Renal cortical epithelial cell (primary cell): ENCODE measurements around the gene TFB2M. TPM values are rescaled to one million over a fixed set of nuclear protein-coding genes. Genes with fewer than 3 reads are reported as not detected.

Experiments used
- DNase-seq: peaks from one replicate; pipeline ENCODE4 v3.0.0-alpha.2; 2011; ENCODE audit warnings: low read depth
- total RNA-seq: library from RNA; depleted of rRNA; stranded (reverse); fragments of >200 nt; gene quantifications from 2 replicates; pipeline ENCODE4 v1.2.3, GENCODE V29; 2014

TFB2M gene
- total RNA-seq, 1 donor from 2014 or later, result 20.8 TPM

GRCh38 chr1:246554201-246554600 lies 11.9 kb downstream of the TFB2M start:
- no peak for DNase-seq

- DNase-seq, result no peak
Observed at GRCh38 chr1:246552110-246552509, 14.0 kb downstream of the TFB2M start.

- DNase-seq, result no peak
Observed at GRCh38 chr1:246550402-246550801, 15.7 kb downstream of the TFB2M start.

GRCh38 chr1:246549665-246550064 lies 16.4 kb downstream of the TFB2M start:
- no peak for DNase-seq

- no peak for DNase-seq
Observed at GRCh38 chr1:246544001-246544400, 22.1 kb downstream of the TFB2M start.

DNA sequence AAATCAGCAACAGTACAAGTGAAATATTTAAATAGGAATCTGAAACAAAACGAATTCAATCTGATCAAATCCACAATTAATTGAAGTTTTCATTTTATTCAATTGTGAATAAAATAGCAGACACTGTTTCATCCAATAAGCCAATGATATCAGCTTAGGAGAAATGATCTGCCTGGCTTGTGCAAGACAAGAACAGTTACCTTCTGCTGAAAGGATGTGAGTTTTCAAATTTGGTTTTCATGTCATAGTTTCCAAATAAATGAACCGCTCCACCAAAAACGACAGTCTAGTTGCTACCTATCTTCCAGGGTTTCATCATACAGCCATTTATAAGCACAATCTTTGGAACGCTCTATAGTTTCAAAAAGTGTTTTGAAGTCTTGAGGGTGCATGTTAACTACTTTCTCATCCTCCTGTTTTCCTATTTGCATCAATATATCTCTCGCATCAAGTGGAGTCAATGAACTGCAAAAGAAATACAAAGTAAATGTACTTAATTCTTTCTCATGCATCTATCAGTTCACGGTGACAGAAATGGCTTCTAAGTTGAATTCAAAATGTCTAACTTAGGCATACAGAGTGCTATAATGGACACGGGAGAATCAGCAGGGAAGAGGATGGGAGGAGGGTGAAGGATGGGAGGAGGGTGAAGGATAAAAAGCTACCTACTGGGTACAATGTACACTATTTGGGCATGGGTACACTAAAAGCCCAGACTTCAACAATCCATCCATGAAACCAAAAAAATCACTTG lies 25.1 kb downstream of the TFB2M start:
- DNase-seq, result no peak

- no peak for DNase-seq
Observed at GRCh38 chr1:246537887-246538286, 28.2 kb downstream of the TFB2M start.

GRCh38 chr1:246537441-246537840 lies 28.6 kb downstream of the TFB2M start:
- DNase-seq, result no peak

DNA sequence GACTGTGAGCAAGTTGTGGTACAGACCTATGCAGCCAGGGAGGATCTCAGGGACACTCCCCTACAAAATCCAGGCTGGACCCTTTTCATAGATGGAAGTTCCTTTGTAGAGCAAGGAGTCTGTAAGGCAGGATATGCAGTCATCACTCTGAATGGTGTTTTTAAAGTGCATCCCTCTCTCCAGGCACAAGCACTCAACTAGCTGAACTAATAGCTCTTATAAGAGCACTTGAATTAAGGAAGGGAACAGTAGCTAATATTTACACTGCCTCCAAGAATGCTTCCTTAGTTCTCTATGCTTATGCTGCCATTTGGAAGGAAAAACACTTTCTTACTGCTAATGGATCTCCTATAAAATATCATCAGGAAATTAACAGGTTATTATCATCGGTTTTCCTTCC lies 31.9 kb downstream of the TFB2M start:
- no peak for DNase-seq

DNA sequence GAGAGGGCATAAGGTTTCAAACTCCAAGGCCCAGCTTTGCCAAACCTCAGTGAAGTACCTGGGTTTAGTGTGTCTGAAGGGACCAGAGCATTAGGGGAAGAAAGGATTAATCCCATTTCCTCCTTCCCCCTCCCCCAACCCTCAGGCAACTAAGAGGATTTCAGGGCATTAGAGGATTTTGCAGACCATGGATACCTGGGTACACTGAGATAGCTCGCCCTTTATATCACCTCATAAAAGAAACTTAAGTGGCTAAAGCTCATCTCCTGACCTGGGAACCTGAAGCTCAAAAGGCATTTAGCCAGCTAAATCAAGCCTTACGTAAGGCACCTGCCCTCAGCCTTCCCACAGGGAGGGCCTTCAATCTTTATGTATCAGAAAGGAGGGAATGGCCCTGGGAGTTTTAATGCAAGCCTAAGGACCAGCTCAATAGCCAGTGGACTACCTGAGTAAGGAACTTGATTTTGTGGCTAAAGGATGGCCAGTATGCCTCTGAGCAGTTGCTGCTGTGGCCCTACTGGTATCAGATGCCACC lies 32.6 kb downstream of the TFB2M start:
- no peak for DNase-seq

DNA sequence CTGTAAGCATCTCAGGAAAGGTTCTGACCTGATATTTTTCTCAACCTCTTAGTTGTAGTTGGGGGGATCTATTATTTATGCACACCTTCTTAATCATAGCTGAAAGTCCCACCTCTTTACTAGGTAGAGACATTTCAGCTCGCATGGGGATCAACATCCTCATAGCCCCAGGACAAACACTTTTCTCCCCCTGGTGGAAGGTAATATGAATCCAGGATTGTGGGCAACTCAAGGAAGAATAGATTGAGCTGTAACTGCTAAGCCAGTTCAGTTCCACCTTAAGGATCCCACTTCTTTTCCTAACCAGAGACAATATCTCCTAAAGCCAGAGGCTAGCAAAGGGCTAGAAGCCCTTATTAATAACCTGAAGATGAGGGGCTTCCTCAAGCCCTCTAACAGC lies 33.5 kb downstream of the TFB2M start:
- DNase-seq, result no peak

DNA sequence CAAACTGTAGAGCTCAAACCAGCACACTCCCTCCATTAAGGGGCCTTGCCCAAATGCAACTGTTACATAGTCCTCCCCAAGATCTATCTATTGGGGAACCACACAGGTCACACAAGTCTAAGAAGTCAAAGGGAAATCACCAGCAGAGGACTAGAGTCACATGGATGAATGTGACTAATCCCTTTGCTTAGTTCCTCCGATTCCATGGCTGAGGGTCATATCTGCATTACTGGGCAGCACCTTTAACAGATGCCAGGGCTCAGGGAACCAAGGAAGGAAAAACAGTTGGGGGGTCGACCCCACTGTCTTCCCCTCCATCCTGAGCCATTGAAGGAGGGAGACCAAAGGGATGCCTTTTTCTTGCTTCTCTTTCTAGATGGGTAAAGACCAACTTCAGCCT lies 35.6 kb downstream of the TFB2M start:
- DNase-seq, result no peak

DNA sequence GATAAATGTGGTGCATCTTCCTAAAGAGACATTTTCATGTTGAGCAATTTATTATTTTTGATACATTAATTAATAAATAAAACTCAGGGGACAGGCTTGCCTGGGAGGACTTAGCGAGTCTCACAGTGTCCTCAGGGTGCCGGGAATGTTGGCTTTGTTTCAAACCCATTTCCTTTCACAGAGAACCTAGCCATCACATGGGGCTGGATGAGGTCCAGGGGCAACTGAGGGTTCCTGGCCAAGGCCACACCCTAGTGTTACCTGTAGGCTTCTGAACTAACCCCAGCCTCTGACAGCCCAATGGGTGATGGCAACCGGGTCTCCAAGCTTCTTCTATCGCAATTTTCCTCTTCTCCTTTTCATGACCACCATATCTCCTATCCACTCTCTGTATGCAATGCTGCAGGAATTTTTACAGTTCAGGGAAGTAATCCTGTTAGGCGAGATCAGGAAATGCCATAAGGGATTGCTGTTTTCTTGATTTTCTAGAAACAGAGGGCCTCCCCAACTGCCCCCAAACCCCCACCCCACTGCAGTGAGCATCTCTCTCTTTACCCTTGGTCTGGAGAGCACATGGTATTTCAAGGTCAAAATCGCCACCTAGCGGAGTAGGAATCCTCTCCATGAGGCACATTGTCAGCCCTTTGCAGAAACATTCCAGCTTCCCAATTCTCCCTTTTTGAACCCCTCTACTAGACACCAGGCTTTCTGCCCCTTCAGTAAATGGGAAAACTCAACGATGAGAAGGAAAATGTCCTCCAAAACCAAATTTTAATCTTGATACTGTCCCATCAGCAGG lies 36.9 kb downstream of the TFB2M start:
- DNase-seq, result peak; percentile 6

- no peak for DNase-seq
Observed at GRCh38 chr1:246527402-246528088, 38.5 kb downstream of the TFB2M start.

GRCh38 chr1:246526915-246527314 lies 39.1 kb downstream of the TFB2M start:
- DNase-seq, result no peak

DNA sequence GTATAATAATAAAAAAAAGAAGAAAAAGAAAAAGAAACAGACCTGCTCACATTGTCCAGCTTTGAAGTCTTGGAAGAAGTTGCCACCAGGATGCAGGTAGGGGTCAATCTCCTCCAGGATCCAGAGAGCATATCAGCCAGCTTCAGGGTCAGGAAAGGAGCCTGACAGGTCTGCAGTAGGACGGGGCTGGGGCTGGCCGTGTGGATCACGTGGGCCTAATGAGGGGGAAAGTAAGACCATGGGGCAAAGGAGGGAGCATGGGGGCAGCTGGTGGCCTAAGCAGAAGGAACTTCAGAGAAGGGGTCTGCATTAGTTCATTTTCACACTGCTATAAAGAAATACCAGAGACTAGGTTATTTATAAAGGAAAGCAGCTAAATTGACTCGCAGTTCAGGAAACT lies 39.7 kb downstream of the TFB2M start:
- DNase-seq, result no peak

GRCh38 chr1:246519514-246519913 lies 46.5 kb downstream of the TFB2M start:
- no peak for DNase-seq

- no peak for DNase-seq
Observed at GRCh38 chr1:246518456-246519205, 47.4 kb downstream of the TFB2M start.

- no peak for DNase-seq
Observed at GRCh38 chr1:246517391-246517790, 48.7 kb downstream of the TFB2M start.

- no peak for DNase-seq
Observed at GRCh38 chr1:246516126-246516525, 49.9 kb downstream of the TFB2M start.

DNA sequence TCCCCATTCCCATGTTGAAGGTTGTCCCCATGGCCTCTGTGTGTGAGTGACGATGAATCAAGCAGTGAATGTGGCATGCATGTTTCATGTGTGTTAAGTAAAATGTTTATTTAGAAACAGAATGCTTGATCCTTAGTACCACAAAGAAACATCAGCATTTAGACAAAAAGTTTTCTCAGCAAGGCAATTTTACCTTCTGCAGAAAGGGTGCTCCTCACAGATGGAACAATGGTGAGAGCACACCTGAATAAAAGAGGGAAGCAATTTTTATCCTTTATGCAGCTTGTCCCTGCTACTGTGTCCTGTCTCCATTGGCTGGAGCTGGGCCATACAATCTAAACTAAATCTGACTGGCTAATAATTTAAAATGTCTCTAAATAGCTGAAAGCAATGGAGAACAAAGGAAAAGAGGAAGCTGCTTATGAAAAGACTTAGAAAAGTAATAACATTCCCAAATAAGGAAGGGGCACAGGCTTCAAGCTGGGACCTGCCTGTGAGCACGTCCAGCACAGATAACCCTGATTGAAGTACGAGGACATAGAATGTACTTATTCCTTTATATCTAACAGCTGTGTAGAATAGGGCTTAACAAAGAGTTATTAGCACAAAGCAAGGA lies 50.6 kb downstream of the TFB2M start:
- DNase-seq, result no peak
